Dedifferentiated amniotic fluid mesenchymal stem cell (primary cell): ENCODE data around the gene FITM2.
"Not testable (repeated sequence)": the region's sequence is repeated elsewhere in the genome, so short reads cannot be mapped to it uniquely, and the experiment has no call there.

Source experiments
- DNase-seq: peaks from one replicate; pipeline ENCODE4 v3.0.0-alpha.2; 2016; ENCODE audit errors: extremely low spot score

The FITM2 gene

DNA sequence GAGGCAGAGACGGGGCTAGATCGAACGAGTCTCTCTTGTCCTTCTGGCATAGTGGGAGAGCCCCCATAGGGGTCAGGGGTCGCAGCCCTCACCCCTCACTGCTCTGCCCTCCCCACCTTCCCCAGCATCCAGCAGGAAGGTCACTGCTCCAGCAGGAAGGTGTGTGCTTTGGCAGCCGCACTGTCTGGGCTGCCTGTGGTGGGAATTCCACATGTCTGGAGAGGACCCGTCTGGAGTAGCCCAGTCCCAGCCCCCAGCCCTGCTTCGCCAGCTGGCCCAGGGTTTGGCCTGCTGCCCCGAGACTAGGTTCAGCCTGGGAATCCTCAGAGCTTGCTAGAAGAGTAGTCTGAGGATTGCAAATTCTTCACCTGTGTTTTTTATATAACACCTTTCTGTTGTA is 23.3 kb upstream of the FITM2 start:
- DNase-seq, result no peak

DNA sequence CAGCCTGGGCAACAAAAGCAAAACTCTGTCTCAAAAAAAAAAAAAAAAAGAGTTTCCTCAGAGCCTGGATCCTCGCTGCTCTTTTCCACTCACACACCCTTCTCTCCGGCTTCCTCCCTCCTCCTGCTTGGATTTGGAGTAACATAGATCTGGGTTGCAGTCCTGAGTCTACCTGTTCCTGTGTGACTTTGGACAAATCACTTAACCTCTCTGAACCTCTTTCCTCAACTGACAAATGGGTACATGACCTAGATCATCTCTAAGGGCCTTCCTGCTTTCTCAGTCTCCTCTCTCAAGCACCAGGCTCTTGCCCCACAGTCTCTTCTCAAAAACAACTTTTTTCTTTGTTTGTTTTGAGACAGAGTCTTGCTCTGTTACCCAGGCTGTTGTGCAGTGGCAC is 20.2 kb upstream of the FITM2 start:
- no peak for DNase-seq

DNA sequence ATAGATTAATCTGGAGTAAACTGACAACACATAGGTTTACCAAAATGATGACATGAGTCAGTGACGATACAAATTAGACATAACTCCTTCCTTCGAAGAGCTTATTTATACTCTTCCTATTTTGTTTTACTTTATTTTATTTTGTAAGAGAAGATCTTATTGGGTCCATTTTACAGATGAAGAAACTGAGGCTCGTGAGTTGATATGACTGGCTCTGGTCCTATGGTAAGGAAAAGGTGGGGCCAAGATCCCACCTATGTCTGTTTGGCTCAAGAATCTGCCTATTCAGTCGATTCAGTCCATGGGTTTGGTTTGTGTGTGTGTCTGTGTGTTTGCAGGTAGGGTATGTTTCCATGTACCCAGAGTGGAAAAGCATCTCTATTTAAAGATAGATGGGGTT is 17.4 kb upstream of the FITM2 start:
- DNase-seq, result no peak

DNA sequence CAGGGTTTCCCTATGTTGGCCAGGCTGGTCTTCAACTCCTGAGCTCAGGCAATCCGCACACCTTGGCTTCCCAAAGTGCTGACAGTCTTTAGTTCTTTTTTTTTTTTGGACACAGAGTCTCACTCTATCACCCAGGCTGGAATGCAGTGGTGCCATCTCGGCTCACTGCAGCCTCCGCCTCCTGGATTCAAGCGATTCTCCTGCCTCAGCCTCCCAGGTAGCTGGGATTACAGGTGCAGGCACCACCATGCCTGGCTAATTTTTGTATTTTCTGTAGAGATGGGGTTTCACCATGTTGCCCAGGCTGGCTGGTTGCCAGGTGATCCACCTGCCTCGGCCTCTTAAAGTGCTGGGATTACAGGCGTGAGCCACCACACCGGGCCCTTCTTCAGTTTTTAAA is 16.7 kb upstream of the FITM2 start:
- DNase-seq, result not testable (repeated sequence)

DNA sequence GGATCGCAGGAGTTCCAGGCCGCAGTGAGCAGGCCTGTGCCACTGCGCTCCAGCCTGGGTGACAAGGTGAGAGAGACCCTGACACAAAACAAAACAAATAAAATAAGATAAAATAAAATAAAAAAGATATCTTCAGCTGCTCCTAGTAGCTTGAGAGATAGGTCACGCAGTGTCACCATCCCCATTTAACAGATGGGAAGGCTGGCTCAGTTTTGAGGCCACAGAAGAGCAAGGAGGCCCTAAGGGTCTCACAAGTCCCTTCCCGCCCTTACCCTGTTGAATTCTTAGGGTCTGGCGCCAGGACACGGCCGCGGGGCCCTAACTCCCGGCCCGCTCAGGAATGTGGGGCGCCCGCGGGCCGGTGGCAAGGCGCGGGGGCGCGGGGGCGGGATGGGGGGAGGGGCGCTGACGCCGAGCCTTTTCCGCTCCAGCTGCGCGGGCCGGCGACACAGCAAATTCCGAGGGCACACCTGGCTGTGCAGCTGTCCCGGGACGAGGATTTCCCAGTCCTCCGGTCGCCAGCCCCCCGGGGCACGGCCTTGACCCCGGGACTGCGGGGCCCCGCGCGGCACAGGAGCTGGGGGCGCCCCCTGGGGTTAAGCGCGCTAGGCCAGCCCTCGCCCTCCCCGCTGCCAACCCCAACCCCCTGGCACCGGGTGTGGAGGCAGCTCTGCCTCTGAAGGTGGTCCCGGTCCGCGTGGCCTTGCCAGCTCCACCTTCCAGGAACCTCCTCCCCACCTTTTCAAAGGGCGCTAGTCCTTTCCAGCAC is 15.6 kb upstream of the FITM2 start:
- DNase-seq, result no peak

DNA sequence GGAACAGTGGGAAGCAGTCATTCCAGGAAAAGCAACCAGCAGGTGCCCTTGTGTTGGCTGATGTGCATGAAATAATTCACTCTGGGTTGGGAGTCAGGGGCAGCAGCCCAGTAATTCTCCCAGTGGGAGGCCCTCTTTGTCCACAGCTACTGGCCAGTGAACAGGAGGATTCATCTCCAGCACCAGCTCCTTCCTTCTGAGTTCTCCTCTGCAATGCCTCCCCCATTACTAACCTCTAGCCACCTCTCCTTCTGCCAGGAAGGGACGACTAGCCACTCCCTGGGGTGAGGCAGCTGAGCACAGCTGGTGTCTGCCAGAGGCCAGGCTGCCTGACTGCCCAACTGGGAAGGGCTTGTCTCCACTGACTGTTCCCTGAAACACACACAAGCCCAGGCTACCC is 13.3 kb upstream of the FITM2 start:
- DNase-seq, result no peak

DNA sequence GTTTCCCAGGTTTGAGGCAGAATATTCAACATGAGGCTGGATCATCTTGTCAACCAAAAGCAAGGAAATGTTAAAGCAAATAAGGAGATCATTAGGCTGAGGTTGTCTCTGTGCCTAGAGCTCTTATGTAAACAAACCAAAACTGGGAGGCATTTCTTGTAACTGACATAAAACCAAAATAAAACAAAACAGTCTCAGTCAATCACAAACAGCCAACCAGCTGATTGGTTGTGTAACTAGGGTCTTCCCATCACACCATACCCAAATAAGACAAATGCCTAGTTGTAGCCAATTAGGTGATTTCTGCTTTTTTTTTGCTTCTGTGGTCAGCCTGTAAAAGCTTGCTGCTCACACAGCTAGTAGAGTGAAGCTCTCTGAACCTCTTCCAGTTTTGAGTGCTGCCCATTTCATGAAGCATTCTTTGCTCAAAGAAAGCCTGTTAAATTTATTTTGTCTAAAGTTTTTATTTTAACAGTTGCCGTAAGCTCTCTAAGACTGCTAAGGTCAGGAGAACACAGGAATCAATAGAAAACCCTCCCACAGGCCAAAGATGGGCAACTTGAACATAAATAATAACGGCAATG is 8.9 kb upstream of the FITM2 start:
- no peak for DNase-seq

DNA sequence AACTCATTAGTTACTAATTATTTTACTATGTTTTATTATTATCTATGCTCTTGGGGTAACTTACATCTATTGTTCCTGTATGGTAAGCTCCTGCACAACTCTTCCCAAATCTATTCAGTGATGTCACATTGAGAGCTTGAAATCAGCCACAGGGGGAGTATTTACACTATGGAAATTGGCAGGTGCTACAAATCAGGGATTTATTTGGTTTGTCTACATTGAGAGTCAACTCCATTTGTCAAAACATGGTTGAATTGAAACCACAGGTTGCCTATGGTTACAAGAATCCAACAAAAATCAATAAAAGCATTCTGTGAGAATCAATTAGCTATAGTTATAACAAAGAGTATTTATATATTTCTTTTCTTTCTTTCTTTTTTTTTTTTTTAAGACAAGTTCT is 3.9 kb upstream of the FITM2 start:
- DNase-seq, result no peak

DNA sequence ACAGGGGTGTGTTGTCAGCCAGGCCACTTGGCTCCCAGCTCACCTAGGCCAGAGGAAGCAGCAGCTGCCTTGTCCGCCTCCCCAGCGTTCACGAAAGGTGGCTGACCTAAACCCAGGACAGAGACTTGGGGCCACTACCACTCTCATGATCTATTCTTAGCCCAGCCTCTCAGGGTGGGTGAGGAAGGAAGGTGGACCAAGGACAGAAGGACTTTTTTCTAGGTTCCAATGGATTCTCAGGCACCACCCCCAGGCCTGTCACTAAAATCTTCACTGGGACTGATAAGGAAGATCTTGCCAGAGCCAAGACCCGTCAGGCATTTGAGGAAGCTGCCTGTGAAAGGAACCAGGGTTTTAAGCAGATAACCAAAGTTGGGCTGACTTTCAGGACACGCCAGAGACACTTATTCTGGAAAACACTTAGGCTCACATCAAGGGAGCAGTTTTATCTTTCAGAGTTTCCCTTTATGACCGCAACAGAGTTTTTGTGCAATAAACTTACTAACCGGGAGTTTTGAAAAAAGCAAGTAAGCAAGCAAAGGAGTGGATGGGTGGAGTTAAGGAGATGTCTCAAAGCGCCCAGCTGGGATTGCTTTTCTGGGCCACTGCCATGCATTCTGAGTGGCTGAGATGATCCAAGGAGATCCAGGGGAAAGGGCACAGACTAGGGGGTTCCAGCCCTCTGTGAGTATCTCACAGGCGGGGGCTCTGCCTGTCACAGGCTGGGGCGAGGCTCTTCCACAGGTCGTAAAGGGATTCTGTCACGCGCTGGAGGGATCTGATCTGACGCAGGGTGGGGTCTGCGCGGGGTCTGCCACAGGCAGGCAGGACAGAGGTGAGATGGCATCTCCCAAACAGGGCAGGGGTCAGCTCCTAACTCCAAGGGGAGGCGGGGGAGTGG is 989 bp downstream of the FITM2 start:
- DNase-seq, result peak; percentile 51

DNA sequence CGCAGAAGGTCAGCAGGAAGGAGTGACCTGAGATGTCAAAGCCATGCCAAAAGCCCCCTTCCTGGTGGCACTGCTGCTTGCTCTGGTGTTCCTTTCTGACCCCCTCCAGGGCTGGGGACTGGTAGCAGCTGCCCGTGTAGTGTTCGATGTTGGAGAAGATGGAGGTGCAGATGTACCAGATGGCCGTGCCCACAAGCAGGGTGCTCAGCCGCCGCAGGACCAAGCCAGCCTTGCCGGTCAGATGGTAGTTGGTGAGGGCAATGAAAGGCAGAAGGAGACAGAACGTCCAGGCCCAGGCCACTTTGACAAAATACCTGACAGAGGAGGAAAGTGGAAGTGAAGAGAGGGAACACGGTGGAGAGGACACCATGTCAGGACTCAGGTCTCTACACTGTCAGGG is 4.1 kb downstream of the FITM2 start:
- DNase-seq, result no peak

DNA sequence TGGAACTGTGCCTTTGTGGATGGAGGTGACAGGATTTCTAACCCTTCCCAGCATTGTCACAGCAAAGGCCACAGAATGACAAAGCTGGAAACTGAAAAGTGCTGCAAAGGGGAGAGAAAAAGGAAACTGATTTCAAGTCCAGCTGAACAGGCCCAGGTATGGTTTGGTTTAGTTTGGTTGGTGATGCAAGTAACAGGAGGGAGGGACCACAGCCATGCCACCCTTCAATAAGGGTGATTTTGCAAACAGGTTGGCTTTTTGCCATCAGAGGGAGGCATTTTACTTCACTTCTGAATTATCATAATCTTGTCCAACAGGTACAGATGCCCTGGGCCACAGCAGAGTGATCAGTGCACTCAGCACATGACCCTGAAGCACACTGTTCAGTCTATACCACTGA is 6.6 kb downstream of the FITM2 start:
- no peak for DNase-seq

DNA sequence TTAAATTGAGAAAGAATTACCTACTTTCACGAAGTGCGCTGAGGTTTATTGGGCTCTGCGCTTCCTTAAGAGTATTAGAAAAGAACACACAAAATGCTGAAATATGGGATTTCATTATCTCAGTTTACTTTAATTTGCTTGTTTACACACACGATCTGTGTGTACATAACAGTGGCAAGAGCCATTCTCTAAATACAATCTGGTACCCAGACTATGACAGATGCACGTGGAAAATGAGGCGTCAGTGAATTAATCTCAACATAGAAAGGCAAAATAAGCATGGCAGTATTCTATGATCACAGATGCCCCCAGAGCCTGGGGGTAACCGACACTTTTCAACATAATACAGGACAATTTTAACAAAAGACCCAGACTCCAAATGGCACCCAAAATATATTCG is 8.3 kb downstream of the FITM2 start:
- no peak for DNase-seq

DNA sequence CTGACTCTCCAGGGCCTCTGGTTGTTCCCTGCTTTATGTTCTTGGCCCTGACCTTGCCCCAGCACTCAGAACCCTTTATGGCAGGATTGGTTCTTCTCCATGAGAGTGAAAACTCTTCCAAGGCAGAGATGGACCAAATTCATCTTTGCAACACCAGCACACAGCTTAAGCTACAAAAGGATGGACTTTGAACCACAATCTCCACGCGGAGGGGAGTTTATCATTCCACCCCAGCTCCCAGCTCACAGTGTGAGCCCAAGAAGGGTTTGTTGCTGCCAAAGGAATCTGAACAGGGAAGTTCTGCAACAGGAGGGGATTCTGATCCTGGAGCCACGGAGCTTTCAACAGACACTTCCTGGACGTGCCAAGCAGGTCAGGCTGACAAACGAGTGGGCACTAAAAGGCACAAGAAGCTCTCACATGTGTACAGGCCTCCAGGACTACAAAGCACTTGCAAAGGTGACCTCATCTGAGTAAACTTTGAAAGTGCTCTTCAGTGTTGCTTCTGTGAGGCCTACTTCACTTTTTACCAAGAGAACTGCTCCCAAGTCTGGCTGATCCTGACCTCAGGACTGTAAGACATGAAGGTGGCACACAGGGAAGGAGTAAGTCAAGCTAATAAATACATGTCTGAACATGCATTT is 8.9 kb downstream of the FITM2 start:
- DNase-seq, result no peak

DNA sequence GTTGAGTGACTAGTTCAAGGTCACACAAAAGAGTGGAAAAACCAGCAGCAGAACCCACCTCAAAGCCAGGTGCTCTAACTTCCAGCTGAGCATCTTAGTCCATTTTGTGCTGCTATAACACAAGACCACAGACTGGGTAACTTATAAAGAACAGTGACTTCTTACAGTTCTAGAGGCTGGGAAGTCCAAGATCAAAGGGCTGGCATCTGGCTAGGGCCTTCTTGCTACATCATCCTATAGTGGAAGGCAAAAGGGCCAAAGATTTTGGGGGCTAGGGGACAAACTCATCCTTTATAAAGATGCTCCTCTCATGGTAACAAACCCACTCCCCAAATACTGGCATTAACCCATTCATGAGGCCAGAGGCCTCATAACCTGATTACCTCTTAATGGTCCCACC is 9.7 kb downstream of the FITM2 start:
- DNase-seq, result no peak

DNA sequence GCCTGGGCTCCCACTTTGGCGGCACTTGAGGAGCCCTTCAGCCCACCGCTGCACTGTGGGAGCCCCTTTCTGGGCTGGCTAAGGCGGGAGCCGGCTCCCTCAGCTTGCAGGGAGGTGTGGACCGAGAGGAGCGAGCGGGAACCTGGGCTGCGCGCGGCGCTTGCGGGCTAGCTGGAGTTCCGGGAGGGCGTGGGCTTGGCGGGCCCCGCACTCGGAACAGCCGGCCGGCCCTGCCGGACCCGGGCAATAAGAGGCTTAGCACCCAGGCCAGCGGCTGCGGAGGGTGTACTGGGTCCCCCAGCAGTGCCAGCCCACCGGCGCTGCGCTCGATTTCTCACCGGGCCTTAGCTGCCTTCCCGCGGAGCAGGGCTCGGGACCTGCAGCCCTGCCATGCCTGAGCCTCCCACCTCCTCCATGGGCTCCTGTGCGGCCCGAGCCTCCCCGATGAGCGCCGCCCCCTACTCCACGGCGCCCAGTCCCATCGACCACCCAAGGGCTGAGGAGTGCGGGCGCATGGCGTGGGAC is 11.9 kb downstream of the FITM2 start:
- not testable (repeated sequence) for DNase-seq

DNA sequence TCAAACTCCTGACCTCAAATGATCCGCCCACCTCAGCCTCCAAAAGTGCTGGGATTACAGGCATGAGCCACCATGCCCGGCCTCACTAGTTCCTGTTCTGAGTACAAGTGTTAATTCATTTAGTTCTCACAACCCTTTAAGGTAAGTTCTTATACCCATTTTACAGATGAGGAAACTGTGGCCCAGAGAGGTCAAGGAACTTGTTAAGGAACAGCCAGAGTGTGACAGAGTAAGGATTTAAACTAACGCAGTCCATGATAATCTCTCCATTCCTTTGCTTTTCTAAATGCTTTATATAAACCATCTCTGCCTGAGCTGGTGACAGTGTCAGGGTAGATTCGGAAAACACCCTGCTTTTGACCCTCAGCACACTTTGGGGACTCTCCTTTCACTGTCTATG is 13.3 kb downstream of the FITM2 start:
- DNase-seq, result no peak

DNA sequence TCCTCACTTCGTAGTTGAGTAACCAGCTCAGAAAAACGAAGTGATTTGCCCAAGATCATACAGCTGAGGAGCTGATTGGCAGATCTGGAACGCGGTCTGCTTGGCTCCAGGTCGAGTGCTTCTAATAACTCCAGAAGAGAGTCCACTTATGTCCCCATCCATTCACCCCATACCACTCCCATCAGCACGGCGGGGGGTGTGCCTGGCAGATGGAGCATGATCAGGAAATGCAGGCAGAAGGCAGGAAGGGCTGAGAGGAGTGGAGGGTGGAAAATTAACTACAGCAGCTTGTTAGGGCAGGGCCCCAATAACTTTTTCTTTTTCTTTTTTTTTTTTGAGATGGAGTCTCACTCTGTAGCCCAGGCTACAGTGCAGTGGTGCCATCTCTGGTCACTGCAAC is 15.0 kb downstream of the FITM2 start:
- DNase-seq, result no peak

DNA sequence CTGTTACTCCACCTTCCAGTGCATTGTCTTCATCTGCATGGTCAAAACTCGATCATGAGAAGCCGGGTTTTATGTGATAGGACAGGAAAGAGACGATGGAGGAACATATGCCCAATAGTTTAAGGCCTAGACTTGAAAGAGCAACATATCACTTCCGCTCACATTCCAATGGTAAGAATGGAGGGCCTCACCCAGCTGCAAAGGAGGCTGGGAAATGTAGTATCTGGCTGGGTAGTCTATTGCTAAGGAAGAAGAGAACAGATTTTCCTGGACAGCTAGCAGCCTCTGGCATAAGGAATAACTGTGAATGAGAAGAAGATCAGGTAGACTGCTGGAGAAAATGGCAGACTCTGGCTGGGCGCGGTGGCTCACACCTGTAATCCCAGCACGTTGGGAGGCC is 19.2 kb downstream of the FITM2 start:
- DNase-seq, result no peak

DNA sequence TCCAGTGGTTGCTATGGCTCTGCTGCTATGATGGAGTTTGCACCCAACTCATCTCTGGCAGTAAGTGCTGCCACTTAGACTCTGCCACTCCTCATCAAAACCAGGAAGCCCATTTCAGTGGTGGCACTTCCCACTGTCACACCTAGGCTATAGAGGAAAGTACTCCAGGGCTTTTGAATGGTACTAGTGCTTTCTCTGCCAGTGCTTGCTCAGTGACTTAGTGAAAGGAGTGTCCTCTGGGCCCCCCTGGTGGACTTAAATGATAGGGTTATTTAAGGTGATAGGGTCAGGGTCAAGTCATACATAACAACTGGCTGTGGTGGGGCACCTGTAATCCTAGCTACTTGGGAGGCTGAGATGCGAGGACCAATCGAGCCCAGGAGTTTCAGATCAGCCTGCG is 22.8 kb downstream of the FITM2 start:
- DNase-seq, result no peak

DNA sequence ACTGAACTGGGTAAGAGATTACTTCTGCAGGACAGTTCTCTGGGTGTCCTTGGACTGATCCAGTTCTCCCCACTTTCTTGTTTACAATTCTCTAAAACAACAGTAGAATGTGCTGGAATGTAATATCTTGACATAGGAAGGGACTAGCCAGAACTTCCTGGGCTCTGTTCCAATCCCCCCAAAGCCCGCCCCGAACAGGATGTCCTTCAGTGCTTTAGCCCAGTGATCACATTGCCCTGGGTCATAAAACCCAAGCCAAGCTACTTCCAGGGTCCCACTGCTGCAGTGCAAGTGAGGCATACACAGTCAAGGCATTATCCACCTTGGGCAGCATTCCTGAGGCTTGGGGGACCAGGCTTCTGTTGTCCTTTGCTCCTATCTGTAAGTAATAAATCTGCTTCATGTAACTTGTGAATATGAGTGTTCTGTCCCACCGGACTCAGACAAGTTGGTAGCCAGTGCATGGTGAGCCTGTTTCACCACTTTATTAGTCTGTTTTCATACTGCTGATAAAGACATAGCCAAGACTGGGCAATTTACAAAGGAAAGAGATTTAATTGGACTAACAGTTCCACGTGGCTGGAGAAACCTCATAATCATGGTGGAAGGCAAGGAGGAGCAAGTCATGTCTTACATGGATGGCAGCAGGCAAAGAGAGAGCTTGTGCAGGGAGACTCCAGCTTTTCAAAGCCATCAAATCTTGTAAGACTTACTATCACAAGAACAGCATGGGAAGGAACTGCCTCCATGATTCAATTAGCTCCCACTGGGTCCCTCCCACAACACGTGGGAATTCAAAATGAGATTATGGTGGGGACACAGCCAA is 23.5 kb downstream of the FITM2 start:
- DNase-seq, result no peak

DNA sequence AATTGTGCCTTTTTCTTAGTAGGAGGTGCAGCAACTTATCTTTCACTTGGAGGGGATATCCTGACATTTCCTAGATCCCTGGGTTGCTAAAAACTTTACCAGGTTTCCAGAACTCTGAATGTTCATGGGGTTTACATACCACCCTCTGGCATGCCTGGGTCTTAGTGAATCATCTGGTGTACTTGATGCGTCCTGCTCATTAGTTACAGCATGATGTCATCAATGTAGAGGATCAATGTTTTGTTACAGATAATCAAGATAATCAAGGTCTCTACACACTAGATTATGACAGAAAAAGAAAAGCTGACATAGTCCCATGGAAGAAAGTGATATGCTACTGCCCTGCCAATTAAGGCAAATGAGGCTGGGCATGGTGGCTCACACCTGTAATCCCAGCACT is 27.0 kb downstream of the FITM2 start:
- DNase-seq, result no peak
